ENCODE results near the gene TMC4. TPM values are rescaled to one million over a fixed set of nuclear protein-coding genes. Genes with fewer than 3 reads are reported as not detected.

Gene TMC4
- total RNA-seq, 4 donors from 2014 or later = 0.16 to 3.1 (median 0.31) TPM; not detected in 1

- Histone ChIP-seq H3K4me1 (no peaks in the 10 kb centered on the region), H3K27me3 (no peaks in the 10 kb centered on the region), H3K27ac (no peak overlapping the region), H3K36me3 (peaks cover 0 to 56% of the 10 kb centered on the region in 2 donors), H3K4me3 (no peak overlapping the region), H3K9me3 (no peaks in the 10 kb centered on the region)
- 95% methylated on average over 13 of the region's 37 CpGs; no CpG with 5 or more reads in 1 of the 2 donors for WGBS, 2 donors (ENCODE audit: low coverage in 1 of 2)
- no peak for ATAC-seq
- TF ChIP-seq CTCF (IDR thresholded peaks at IDR 0.05) (no peak), POLR2A (IDR thresholded peaks at IDR 0.05) (no peak), POLR2AphosphoS5 (IDR thresholded peaks at IDR 0.05) (no peak), EP300 (IDR thresholded peaks at IDR 0.05) (no peak)
Observed at GRCh38 chr19:54180691-54181091, 7.7 kb upstream of the TMC4 start.

- Histone ChIP-seq H3K4me1 (no peaks in the 10 kb centered on the region), H3K4me3 (no peak overlapping the region), H3K9me3 (no peaks in the 10 kb centered on the region), H3K27me3 (no peaks in the 10 kb centered on the region), H3K27ac (no peak overlapping the region), H3K36me3 (peaks cover 0 to 56% of the 10 kb centered on the region in 2 donors)
- WGBS, 2 donors (ENCODE audit: low coverage in 1 of 2) = 40 to 49% methylated on average over 2 to 4 of the region's 10 CpGs
- TF ChIP-seq EP300 (IDR thresholded peaks at IDR 0.05) (no peak), CTCF (IDR thresholded peaks at IDR 0.05) (no peak), POLR2AphosphoS5 (IDR thresholded peaks at IDR 0.05) (no peak), POLR2A (IDR thresholded peaks at IDR 0.05) (no peak)
- ATAC-seq = no peak
Observed at GRCh38 chr19:54179921-54180461, 7.0 kb upstream of the TMC4 start.

GRCh38 chr19:54179262-54179852 is 6.4 kb upstream of the TMC4 start:
- Histone ChIP-seq H3K36me3 (peaks cover 0 to 56% of the 10 kb centered on the region in 2 donors), H3K9me3 (no peaks in the 10 kb centered on the region), H3K4me3 (no peak overlapping the region), H3K27ac (no peak overlapping the region), H3K27me3 (peaks cover 4% of the 10 kb centered on the region), H3K4me1 (no peaks in the 10 kb centered on the region)
- TF ChIP-seq CTCF (IDR thresholded peaks at IDR 0.05) (no peak), POLR2A (IDR thresholded peaks at IDR 0.05) (no peak), EP300 (IDR thresholded peaks at IDR 0.05) (no peak), POLR2AphosphoS5 (IDR thresholded peaks at IDR 0.05) (no peak)
- WGBS, 2 donors (ENCODE audit: low coverage in 1 of 2) = 66 to 80% methylated on average over 2 to 7 of the region's 10 CpGs
- ATAC-seq = no peak

GRCh38 chr19:54178581-54179261 is 5.8 kb upstream of the TMC4 start:
- TF ChIP-seq POLR2A (IDR thresholded peaks at IDR 0.05) (no peak), CTCF (IDR thresholded peaks at IDR 0.05) (no peak), EP300 (IDR thresholded peaks at IDR 0.05) (no peak), POLR2AphosphoS5 (IDR thresholded peaks at IDR 0.05) (no peak)
- peak; percentile 67 for ATAC-seq
- 58 to 86% methylated on average over 1 to 4 of the region's 23 CpGs for WGBS, 2 donors (ENCODE audit: low coverage in 1 of 2)
- Histone ChIP-seq H3K4me1 (no peaks in the 10 kb centered on the region), H3K27ac (no peak overlapping the region), H3K9me3 (no peaks in the 10 kb centered on the region), H3K36me3 (peaks cover 0 to 55% of the 10 kb centered on the region in 2 donors), H3K4me3 (no peak overlapping the region), H3K27me3 (peaks cover 10% of the 10 kb centered on the region)

All from gastroesophageal sphincter (tissue), 4 donors.